Common myeloid progenitor, CD34-positive (primary cell): Measurements from ENCODE around the gene DHRS12.

Experiments
- CTCF ChIA-PET: fragments of 350-600 bp; sonication (Branson Sonifier 250); formaldehyde crosslinking; loops from one replicate; lab custom pipeline; 2021; ENCODE audit warnings: antibody characterized with exemption; lab: Charles Lee
- POLR2A ChIA-PET: fragments of 350-600 bp; sonication (Branson Sonifier 250); formaldehyde crosslinking; loops from one replicate; lab custom pipeline; 2021; ENCODE audit warnings: antibody characterized with exemption; lab: Charles Lee
- DNase-seq, 3 donors: peaks; one replicate each; pipeline versions ENCODE4 v3.0.0 to v3.0.0-alpha.2; 2013
- H3K27ac ChIP-seq, 2 experiments: 1 replicate in 1 of 2; 2 replicates in 1 of 2; pipeline ENCODE4 v1.7.0; 2013; ENCODE audit warnings: inconsistent platforms in 2 of 2, low read length in 2 of 2, mild to moderate bottlenecking in 2 of 2, low read depth in 1 of 2, moderate library complexity in 1 of 2; ENCODE audit not compliant: severe bottlenecking in 2 of 2, insufficient read depth in 1 of 2, poor library complexity in 1 of 2
- H3K27me3 ChIP-seq, 5 experiments: replicated peaks in 2 of 5; 1 replicate in 3 of 5; 2 replicates in 2 of 5; pipeline versions ENCODE4 v1.6.1 to v1.7.0; 2013; ENCODE audit warnings: low read length in 4 of 5, mild to moderate bottlenecking in 2 of 5, moderate library complexity in 2 of 5, inconsistent platforms in 1 of 5; ENCODE audit not compliant: insufficient read depth in 5 of 5, control insufficient read depth in 4 of 5
- H3K36me3 ChIP-seq, 4 experiments: 1 replicate in 2 of 4; 2 replicates in 2 of 4; pipeline versions ENCODE4 v1.6.1 to v1.7.0; 2013; ENCODE audit warnings: low read length in 3 of 4, control low read depth in 1 of 4, mild to moderate bottlenecking in 1 of 4; ENCODE audit not compliant: control insufficient read depth in 4 of 4, insufficient read depth in 4 of 4
- H3K4me1 ChIP-seq, 4 experiments: 1 replicate in 3 of 4; 2 replicates in 1 of 4; pipeline versions ENCODE4 v1.6.1 to v1.7.1; 2013; ENCODE audit warnings: low read length in 3 of 4, mild to moderate bottlenecking in 3 of 4, control low read depth in 1 of 4, inconsistent platforms in 1 of 4, moderate library complexity in 1 of 4; ENCODE audit not compliant: control insufficient read depth in 4 of 4, insufficient read depth in 4 of 4; ENCODE audit errors: control extremely low read depth in 1 of 4
- H3K4me3 ChIP-seq, 7 experiments: 1 replicate in 4 of 7; 2 replicates in 3 of 7; pipeline versions ENCODE4 v1.5.1 to v1.7.0; 2013; ENCODE audit warnings: mild to moderate bottlenecking in 7 of 7, low read length in 6 of 7, moderate library complexity in 6 of 7, inconsistent platforms in 2 of 7, low read depth in 2 of 7, control low read depth in 1 of 7; ENCODE audit not compliant: insufficient read depth in 4 of 7, control insufficient read depth in 1 of 7; ENCODE audit errors: extremely low read depth in 1 of 7
- H3K9me3 ChIP-seq, 5 experiments: 1 replicate in 4 of 5; 2 replicates in 1 of 5; pipeline versions ENCODE4 v1.6.1 to v1.7.1; 2013; ENCODE audit warnings: low read length in 4 of 5, mild to moderate bottlenecking in 2 of 5, inconsistent platforms in 1 of 5, low read depth in 1 of 5, moderate library complexity in 1 of 5; ENCODE audit not compliant: control insufficient read depth in 4 of 5, insufficient read depth in 2 of 5; ENCODE audit errors: control extremely low read depth in 1 of 5
- WGBS: methylation state at CpG from one replicate; pipeline ENCODE4 v1.1.5; 2013; ENCODE audit not compliant: insufficient coverage; 5-methylcytosine and 5-hydroxymethylcytosine counted together

The DHRS12 gene

GRCh38 chr13:51727634-51728274 lies 76.2 kb downstream of the DHRS12 start:
- 100% methylated on average over 3 of the region's 8 CpGs for WGBS
- Histone ChIP-seq H3K27me3 (no peaks in the 10 kb centered on the region), H3K4me1 (peaks cover 0 to 9% (median 2%) of the 10 kb centered on the region in 4 experiments), H3K4me3 (no peak overlapping the region), H3K27ac (no peak overlapping the region), H3K36me3 (peaks cover 7 to 34% (median 23%) of the 10 kb centered on the region in 4 experiments), H3K9me3 (no peaks in the 10 kb centered on the region)
- no peak for DNase-seq
- ChIA-PET CTCF (interaction anchor here (0.7 to 1.0 kb wide), 2 partner anchors 9 to 283 kb away, joined by 3 read pairs; no protein-coding TSS in a partner anchor), POLR2A (no interaction called here)

GRCh38 chr13:51726446-51727193 lies 77.3 kb downstream of the DHRS12 start:
- ChIA-PET CTCF (no interaction called here), POLR2A (interaction anchor here (0.6 kb wide), 1 partner anchor 82 kb away, joined by 5 read pairs; no protein-coding TSS in a partner anchor)
- H3K4me1 ChIP-seq = peaks cover 0 to 9% (median 2%) of the 10 kb centered on the region in 4 experiments
- WGBS = 100% methylated on average over 3 of the region's 3 CpGs
- no peak for DNase-seq
- H3K36me3 ChIP-seq = peaks cover 7 to 34% (median 25%) of the 10 kb centered on the region in 4 experiments
- H3K9me3 ChIP-seq = no peaks in the 10 kb centered on the region
- no peak overlapping the region for H3K27ac ChIP-seq
- H3K27me3 ChIP-seq = no peaks in the 10 kb centered on the region
- no peak overlapping the region for H3K4me3 ChIP-seq

- DNase-seq = no peak
- H3K4me3 ChIP-seq = no peak overlapping the region
- H3K27me3 ChIP-seq = no peaks in the 10 kb centered on the region
- H3K9me3 ChIP-seq = no peaks in the 10 kb centered on the region
- no peak overlapping the region for H3K27ac ChIP-seq
- H3K4me1 ChIP-seq = peaks cover 0 to 9% (median 0%) of the 10 kb centered on the region in 4 experiments
- ChIA-PET CTCF (no interaction called here), POLR2A (no interaction called here)
- peaks cover 11 to 26% (median 23%) of the 10 kb centered on the region in 4 experiments for H3K36me3 ChIP-seq
These were observed 79.2 kb downstream of the DHRS12 start for GRCh38 chr13:51724721-51725120.

GRCh38 chr13:51723529-51723928 lies 80.4 kb downstream of the DHRS12 start:
- 92% methylated on average over 6 of the region's 6 CpGs for WGBS
- CTCF ChIA-PET = interaction anchor here (0.6 to 0.9 kb wide), 2 partner anchors 16 to 124 kb away, joined by 3 read pairs; no protein-coding TSS in a partner anchor
- DNase-seq = no peak
- POLR2A ChIA-PET = no interaction called here
- no peak overlapping the region for H3K4me3 ChIP-seq
- no peaks in the 10 kb centered on the region for H3K9me3 ChIP-seq
- H3K36me3 ChIP-seq = peaks cover 14 to 30% (median 23%) of the 10 kb centered on the region in 4 experiments
- no peak overlapping the region for H3K27ac ChIP-seq
- no peaks in the 10 kb centered on the region for H3K4me1 ChIP-seq
- H3K27me3 ChIP-seq = no peaks in the 10 kb centered on the region

GRCh38 chr13:51721496-51721895 lies 82.5 kb downstream of the DHRS12 start:
- Histone ChIP-seq H3K4me3 (no peak overlapping the region), H3K27ac (no peak overlapping the region), H3K9me3 (no peaks in the 10 kb centered on the region), H3K4me1 (no peaks in the 10 kb centered on the region), H3K36me3 (peaks cover 14 to 25% (median 14%) of the 10 kb centered on the region in 4 experiments), H3K27me3 (no peaks in the 10 kb centered on the region)
- WGBS = 92% methylated on average over 2 of the region's 3 CpGs
- POLR2A ChIA-PET = no interaction called here
- DNase-seq = no peak
- CTCF ChIA-PET = interaction anchor here (1.2 kb wide), 1 partner anchor 36 kb away, joined by 4 read pairs; no protein-coding TSS in a partner anchor

- Histone ChIP-seq H3K4me3 (no peak overlapping the region), H3K9me3 (no peaks in the 10 kb centered on the region), H3K36me3 (peaks cover 7 to 14% (median 11%) of the 10 kb centered on the region in 4 experiments), H3K27ac (peak overlapping the region in 1 of 2 experiments; percentile 20), H3K27me3 (no peaks in the 10 kb centered on the region), H3K4me1 (peaks cover 0 to 5% (median 5%) of the 10 kb centered on the region in 4 experiments)
- CTCF ChIA-PET = interaction anchor here (1.3 kb wide), 1 partner anchor 78 kb away, joined by 3 read pairs; no protein-coding TSS in a partner anchor
- no peak for DNase-seq
- 92% methylated on average over 1 of the region's 1 CpG for WGBS
- POLR2A ChIA-PET = no interaction called here
These were observed 84.6 kb downstream of the DHRS12 start for GRCh38 chr13:51719394-51719793.
